GM23338 (cell line): ENCODE results near the gene TMEM106C. TPM values are rescaled to one million over a fixed set of nuclear protein-coding genes. Genes with fewer than 3 reads are reported as not detected.

Source experiments
- ATAC-seq: fragments of 200-7000 bp; cut with Tn5 transposase; 3 replicates; pipeline ENCODE4 v1.9.1; 2020
- DNase-seq: peaks from one replicate; pipeline ENCODE4 v3.0.0-alpha.2; 2015; ENCODE audit warnings: low spot score
- H2AFZ ChIP-seq: fragments of 200-600 bp; sonication (generic); 2 replicates; pipeline ENCODE4 v1.8.0; 2016; ENCODE audit warnings: antibody characterized with exemption, mild to moderate bottlenecking, moderate library complexity
- H3F3A ChIP-seq: fragments of 200-600 bp; sonication (generic); replicated peaks from 2 replicates; pipeline ENCODE4 v1.8.0; 2017; ENCODE audit warnings: antibody characterized with exemption, mixed run types, low read depth
- H3K27ac ChIP-seq: fragments of 200-600 bp; sonication (generic); 2 replicates; pipeline ENCODE4 v1.6.1; 2016; ENCODE audit warnings: low read depth
- H3K27me3 ChIP-seq: fragments of 200-600 bp; sonication (generic); 2 replicates; pipeline ENCODE4 v1.8.0; 2016; ENCODE audit warnings: mild to moderate bottlenecking, mixed run types, moderate library complexity; ENCODE audit not compliant: insufficient read depth
- H3K36me3 ChIP-seq: fragments of 200-600 bp; sonication (generic); 2 replicates; pipeline ENCODE4 v1.8.0; 2016; ENCODE audit warnings: mild to moderate bottlenecking; ENCODE audit not compliant: insufficient read depth
- H3K4me1 ChIP-seq: fragments of 200-600 bp; sonication (generic); 2 replicates; pipeline ENCODE4 v1.8.0; 2016; ENCODE audit warnings: mild to moderate bottlenecking, moderate library complexity; ENCODE audit not compliant: insufficient read depth
- H3K4me2 ChIP-seq: fragments of 200-600 bp; sonication (generic); 2 replicates; pipeline ENCODE4 v1.7.1; 2017; ENCODE audit warnings: mixed run types
- H3K4me3 ChIP-seq: fragments of 200-600 bp; sonication (generic); 2 replicates; pipeline ENCODE4 v1.6.1; 2016; ENCODE audit warnings: mixed run types
- H3K79me2 ChIP-seq: fragments of 200-600 bp; sonication (generic); replicated peaks from 2 replicates; pipeline ENCODE4 v1.8.0; 2017; ENCODE audit warnings: mild to moderate bottlenecking; ENCODE audit not compliant: insufficient read depth
- H3K9me2 ChIP-seq: fragments of 200-600 bp; sonication (generic); 2 replicates; pipeline ENCODE4 v1.8.0; 2017; ENCODE audit not compliant: insufficient read depth
- H4K20me1 ChIP-seq: fragments of 200-600 bp; sonication (generic); replicated peaks from 2 replicates; pipeline ENCODE4 v1.8.0; 2017; ENCODE audit warnings: mild to moderate bottlenecking; ENCODE audit not compliant: insufficient read depth
- H3K27ac Mint-ChIP-seq: 2 replicates; pipeline ENCODE4 v1.8.0; 2020; ENCODE audit warnings: inconsistent platforms, mild to moderate bottlenecking, moderate library complexity, mixed read lengths
- H3K27me3 Mint-ChIP-seq: 3 replicates; pipeline ENCODE4 v1.8.0; 2022; ENCODE audit warnings: low read depth, mild to moderate bottlenecking, moderate library complexity, mixed read lengths, inconsistent platforms; ENCODE audit not compliant: insufficient read depth, poor library complexity
- H3K36me3 Mint-ChIP-seq: 3 replicates; pipeline ENCODE4 v1.8.0; 2021; ENCODE audit warnings: low read depth, mild to moderate bottlenecking, inconsistent platforms, moderate library complexity, mixed read lengths
- H3K4me1 Mint-ChIP-seq: 3 replicates; pipeline ENCODE4 v1.8.0; 2020; ENCODE audit warnings: mild to moderate bottlenecking, inconsistent platforms, mixed read lengths
- H3K4me3 Mint-ChIP-seq: 3 replicates; pipeline ENCODE4 v1.8.0; 2021; ENCODE audit warnings: moderate library complexity, mild to moderate bottlenecking, inconsistent platforms, mixed read lengths
- H3K9me3 Mint-ChIP-seq: 3 replicates; pipeline ENCODE4 v1.8.0; 2020; ENCODE audit warnings: moderate library complexity, mild to moderate bottlenecking, inconsistent platforms, mixed read lengths
- CREB1 ChIP-seq: fragments of 250-450 bp; sonication (Bioruptor Pico); IDR thresholded peaks from 2 replicates; pipeline ENCODE4 v1.5.0; 2020; ENCODE audit warnings: low read depth, mild to moderate bottlenecking, moderate library complexity
- EZH2phosphoT487 ChIP-seq: fragments of 200-600 bp; sonication (generic); IDR thresholded peaks from one replicate; pipeline ENCODE4 v1.8.1; 2018; ENCODE audit warnings: antibody characterized with exemption; ENCODE audit not compliant: unreplicated experiment
- JUNB ChIP-seq: IDR thresholded peaks from one replicate; pipeline ENCODE4 v1.6.1; 2016; ENCODE audit warnings: antibody characterized with exemption; ENCODE audit not compliant: unreplicated experiment
- POLR2AphosphoS5 ChIP-seq: IDR thresholded peaks from 2 replicates; pipeline ENCODE4 v1.6.1; 2016; ENCODE audit warnings: antibody characterized with exemption, low read depth
- STAT1 ChIP-seq: IDR thresholded peaks from one replicate; pipeline ENCODE4 v1.6.1; 2016; ENCODE audit warnings: antibody characterized with exemption; ENCODE audit not compliant: unreplicated experiment
- ZNF331 ChIP-seq: fragments of 250-450 bp; sonication (Bioruptor Pico); IDR thresholded peaks from 2 replicates; pipeline ENCODE4 v1.5.0; 2020; ENCODE audit warnings: low read depth, mild to moderate bottlenecking, moderate library complexity
- polyA plus RNA-seq: library from polyadenylated mRNA; unstranded; fragments of >200 nt; fragmentation: Nextera tagmentation; extraction: Ambion mirVana; gene quantifications from 2 replicates; pipeline ENCODE4 v1.2.1, GENCODE V29; 2016
- total RNA-seq: library from RNA; depleted of rRNA; stranded (reverse); fragments of >200 nt; shearing (Covaris generic); gene quantifications from 2 replicates; pipeline ENCODE4 v1.2.3, GENCODE V29; 2014
- TF ChIP-seq, protein P1 (sequence below): IDR thresholded peaks from 2 replicates; pipeline ENCODE4 v1.6.1; 2016; ENCODE audit warnings: antibody characterized with exemption
- TF ChIP-seq, protein P2 (sequence below): fragments of 250-450 bp; sonication (Bioruptor Pico); IDR thresholded peaks from 2 replicates; pipeline ENCODE4 v1.5.0; 2020; ENCODE audit warnings: mild to moderate bottlenecking, moderate library complexity
- TF ChIP-seq, protein P3 (sequence below): IDR thresholded peaks from one replicate; pipeline ENCODE4 v1.6.1; 2018; ENCODE audit warnings: antibody characterized with exemption; ENCODE audit not compliant: unreplicated experiment
- TF ChIP-seq, protein P4 (sequence below), 2 experiments: fragments of 200-600 bp in 1 of 2; sonication (generic) in 1 of 2; conservative IDR thresholded peaks; 2 replicates each; pipeline versions ENCODE4 v1.5.1 to v1.6.1; 2016 to 2017; ENCODE audit warnings: antibody characterized with exemption in 2 of 2, low read depth in 2 of 2, mild to moderate bottlenecking in 2 of 2, moderate library complexity in 1 of 2

Gene TMEM106C
- total and polyA plus RNA-seq, 2 experiments from 2014 or later = 43.5 to 83.7 TPM

DNA sequence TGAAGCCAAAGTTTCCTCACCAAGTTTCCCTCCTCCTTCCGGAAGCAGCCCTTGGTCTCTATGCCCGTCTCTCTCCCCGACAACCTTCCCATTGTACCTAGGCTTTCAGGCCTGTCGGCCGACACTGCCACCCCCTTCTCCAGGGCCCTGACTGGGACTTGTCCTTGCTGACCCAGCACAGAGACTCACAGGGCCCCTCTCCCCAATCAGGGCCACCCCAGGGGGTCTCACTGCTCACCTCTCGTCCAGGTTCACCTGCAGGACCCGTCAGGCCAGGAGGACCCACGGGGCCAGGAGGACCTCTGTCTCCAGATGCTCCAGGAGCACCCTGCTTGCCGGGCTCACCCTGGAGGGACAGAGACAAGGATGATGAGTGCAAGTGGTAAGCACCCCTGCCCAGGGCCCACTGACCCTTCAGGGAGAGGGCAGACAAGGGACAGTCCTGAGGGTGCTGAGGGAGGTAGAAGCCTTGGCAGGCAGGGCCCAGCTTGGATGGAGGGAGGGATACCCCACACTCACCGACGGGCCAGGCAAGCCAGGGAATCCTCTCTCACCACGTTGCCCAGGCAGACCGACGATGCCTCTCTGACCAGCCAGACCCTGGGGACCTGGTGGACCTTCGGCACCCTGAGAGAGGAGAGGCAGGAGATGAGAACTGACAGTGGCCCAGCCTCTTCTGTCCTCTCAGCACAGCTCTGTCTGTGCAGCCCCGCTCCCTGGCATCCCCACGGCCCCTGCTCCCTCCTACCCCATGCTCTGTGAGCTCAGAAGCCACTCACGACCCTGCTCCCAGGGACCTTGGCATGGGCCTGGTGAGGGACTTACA lies 14.6 kb downstream of the TMEM106C start:
- Mint-ChIP-seq H3K4me3 (no peak overlapping the region), H3K27ac (no peak overlapping the region), H3K9me3 (no peaks in the 10 kb centered on the region), H3K36me3 (no peaks in the 10 kb centered on the region), H3K4me1 (0 out of 3 replicates have a peak, but pooled peaks cover 6% of the 10 kb centered on the region), H3K27me3 (peaks cover 24% of the 10 kb centered on the region)
- Histone ChIP-seq H3K36me3 (no peaks in the 10 kb centered on the region), H3K27ac (no peak overlapping the region), H4K20me1 (no peaks in the 10 kb centered on the region), H3K4me2 (no peak overlapping the region), H3K4me1 (no peaks in the 10 kb centered on the region), H3K79me2 (no peaks in the 10 kb centered on the region), H3K27me3 (no peaks in the 10 kb centered on the region), H3K9me2 (no peaks in the 10 kb centered on the region), H3K4me3 (no peak overlapping the region), H2AFZ (no peak overlapping the region), H3F3A (no peaks in the 10 kb centered on the region)
- TF ChIP-seq JUNB (no peak), EZH2phosphoT487 (no peak), ZNF331 (no peak), STAT1 (no peak), CREB1 (CRISPR knock-in tag) (no peak), POLR2AphosphoS5 (no peak)
- TF ChIP-seq, protein P1, sequence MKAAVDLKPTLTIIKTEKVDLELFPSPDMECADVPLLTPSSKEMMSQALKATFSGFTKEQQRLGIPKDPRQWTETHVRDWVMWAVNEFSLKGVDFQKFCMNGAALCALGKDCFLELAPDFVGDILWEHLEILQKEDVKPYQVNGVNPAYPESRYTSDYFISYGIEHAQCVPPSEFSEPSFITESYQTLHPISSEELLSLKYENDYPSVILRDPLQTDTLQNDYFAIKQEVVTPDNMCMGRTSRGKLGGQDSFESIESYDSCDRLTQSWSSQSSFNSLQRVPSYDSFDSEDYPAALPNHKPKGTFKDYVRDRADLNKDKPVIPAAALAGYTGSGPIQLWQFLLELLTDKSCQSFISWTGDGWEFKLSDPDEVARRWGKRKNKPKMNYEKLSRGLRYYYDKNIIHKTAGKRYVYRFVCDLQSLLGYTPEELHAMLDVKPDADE = no peak
- TF ChIP-seq, protein P2, sequence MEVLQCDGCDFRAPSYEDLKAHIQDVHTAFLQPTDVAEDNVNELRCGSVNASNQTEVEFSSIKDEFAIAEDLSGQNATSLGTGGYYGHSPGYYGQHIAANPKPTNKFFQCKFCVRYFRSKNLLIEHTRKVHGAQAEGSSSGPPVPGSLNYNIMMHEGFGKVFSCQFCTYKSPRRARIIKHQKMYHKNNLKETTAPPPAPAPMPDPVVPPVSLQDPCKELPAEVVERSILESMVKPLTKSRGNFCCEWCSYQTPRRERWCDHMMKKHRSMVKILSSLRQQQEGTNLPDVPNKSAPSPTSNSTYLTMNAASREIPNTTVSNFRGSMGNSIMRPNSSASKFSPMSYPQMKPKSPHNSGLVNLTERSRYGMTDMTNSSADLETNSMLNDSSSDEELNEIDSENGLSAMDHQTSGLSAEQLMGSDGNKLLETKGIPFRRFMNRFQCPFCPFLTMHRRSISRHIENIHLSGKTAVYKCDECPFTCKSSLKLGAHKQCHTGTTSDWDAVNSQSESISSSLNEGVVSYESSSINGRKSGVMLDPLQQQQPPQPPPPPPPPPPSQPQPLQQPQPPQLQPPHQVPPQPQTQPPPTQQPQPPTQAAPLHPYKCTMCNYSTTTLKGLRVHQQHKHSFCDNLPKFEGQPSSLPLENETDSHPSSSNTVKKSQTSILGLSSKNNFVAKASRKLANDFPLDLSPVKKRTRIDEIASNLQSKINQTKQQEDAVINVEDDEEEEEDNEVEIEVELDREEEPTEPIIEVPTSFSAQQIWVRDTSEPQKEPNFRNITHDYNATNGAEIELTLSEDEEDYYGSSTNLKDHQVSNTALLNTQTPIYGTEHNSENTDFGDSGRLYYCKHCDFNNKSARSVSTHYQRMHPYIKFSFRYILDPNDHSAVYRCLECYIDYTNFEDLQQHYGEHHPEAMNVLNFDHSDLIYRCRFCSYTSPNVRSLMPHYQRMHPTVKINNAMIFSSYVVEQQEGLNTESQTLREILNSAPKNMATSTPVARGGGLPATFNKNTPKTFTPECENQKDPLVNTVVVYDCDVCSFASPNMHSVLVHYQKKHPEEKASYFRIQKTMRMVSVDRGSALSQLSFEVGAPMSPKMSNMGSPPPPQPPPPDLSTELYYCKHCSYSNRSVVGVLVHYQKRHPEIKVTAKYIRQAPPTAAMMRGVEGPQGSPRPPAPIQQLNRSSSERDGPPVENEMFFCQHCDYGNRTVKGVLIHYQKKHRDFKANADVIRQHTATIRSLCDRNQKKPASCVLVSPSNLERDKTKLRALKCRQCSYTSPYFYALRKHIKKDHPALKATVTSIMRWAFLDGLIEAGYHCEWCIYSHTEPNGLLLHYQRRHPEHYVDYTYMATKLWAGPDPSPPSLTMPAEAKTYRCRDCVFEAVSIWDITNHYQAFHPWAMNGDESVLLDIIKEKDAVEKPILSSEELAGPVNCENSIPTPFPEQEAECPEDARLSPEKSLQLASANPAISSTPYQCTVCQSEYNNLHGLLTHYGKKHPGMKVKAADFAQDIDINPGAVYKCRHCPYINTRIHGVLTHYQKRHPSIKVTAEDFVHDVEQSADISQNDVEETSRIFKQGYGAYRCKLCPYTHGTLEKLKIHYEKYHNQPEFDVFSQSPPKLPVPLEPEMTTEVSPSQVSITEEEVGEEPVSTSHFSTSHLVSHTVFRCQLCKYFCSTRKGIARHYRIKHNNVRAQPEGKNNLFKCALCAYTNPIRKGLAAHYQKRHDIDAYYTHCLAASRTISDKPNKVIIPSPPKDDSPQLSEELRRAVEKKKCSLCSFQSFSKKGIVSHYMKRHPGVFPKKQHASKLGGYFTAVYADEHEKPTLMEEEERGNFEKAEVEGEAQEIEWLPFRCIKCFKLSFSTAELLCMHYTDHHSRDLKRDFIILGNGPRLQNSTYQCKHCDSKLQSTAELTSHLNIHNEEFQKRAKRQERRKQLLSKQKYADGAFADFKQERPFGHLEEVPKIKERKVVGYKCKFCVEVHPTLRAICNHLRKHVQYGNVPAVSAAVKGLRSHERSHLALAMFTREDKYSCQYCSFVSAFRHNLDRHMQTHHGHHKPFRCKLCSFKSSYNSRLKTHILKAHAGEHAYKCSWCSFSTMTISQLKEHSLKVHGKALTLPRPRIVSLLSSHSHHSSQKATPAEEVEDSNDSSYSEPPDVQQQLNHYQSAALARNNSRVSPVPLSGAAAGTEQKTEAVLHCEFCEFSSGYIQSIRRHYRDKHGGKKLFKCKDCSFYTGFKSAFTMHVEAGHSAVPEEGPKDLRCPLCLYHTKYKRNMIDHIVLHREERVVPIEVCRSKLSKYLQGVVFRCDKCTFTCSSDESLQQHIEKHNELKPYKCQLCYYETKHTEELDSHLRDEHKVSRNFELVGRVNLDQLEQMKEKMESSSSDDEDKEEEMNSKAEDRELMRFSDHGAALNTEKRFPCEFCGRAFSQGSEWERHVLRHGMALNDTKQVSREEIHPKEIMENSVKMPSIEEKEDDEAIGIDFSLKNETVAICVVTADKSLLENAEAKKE (CRISPR knock-in tag) = no peak
- TF ChIP-seq, protein P3, sequence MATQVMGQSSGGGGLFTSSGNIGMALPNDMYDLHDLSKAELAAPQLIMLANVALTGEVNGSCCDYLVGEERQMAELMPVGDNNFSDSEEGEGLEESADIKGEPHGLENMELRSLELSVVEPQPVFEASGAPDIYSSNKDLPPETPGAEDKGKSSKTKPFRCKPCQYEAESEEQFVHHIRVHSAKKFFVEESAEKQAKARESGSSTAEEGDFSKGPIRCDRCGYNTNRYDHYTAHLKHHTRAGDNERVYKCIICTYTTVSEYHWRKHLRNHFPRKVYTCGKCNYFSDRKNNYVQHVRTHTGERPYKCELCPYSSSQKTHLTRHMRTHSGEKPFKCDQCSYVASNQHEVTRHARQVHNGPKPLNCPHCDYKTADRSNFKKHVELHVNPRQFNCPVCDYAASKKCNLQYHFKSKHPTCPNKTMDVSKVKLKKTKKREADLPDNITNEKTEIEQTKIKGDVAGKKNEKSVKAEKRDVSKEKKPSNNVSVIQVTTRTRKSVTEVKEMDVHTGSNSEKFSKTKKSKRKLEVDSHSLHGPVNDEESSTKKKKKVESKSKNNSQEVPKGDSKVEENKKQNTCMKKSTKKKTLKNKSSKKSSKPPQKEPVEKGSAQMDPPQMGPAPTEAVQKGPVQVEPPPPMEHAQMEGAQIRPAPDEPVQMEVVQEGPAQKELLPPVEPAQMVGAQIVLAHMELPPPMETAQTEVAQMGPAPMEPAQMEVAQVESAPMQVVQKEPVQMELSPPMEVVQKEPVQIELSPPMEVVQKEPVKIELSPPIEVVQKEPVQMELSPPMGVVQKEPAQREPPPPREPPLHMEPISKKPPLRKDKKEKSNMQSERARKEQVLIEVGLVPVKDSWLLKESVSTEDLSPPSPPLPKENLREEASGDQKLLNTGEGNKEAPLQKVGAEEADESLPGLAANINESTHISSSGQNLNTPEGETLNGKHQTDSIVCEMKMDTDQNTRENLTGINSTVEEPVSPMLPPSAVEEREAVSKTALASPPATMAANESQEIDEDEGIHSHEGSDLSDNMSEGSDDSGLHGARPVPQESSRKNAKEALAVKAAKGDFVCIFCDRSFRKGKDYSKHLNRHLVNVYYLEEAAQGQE = no peak
- TF ChIP-seq, protein P4, sequence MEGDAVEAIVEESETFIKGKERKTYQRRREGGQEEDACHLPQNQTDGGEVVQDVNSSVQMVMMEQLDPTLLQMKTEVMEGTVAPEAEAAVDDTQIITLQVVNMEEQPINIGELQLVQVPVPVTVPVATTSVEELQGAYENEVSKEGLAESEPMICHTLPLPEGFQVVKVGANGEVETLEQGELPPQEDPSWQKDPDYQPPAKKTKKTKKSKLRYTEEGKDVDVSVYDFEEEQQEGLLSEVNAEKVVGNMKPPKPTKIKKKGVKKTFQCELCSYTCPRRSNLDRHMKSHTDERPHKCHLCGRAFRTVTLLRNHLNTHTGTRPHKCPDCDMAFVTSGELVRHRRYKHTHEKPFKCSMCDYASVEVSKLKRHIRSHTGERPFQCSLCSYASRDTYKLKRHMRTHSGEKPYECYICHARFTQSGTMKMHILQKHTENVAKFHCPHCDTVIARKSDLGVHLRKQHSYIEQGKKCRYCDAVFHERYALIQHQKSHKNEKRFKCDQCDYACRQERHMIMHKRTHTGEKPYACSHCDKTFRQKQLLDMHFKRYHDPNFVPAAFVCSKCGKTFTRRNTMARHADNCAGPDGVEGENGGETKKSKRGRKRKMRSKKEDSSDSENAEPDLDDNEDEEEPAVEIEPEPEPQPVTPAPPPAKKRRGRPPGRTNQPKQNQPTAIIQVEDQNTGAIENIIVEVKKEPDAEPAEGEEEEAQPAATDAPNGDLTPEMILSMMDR (conservative IDR thresholded peaks at IDR 0.05; ENCODE audit: low read depth in 2 of 2) = no peak
- ATAC-seq (no peak), DNase-seq (no peak)
